GM19452 (cell line): ENCODE measurements around the gene FOXA3.
A peak's percentile ranks its signal among the peaks of the same experiment; 100 is the strongest.
"Not testable (repeated sequence)": the region's sequence is repeated elsewhere in the genome, so short reads cannot be mapped to it uniquely, and the experiment has no call there.

ENCODE experiments used
- ATAC-seq: cut with Tn5 transposase; IDR thresholded peaks from one replicate; pipeline ENCODE4 v1.9.1; 2021; ENCODE audit not compliant: unreplicated experiment

The FOXA3 gene

DNA sequence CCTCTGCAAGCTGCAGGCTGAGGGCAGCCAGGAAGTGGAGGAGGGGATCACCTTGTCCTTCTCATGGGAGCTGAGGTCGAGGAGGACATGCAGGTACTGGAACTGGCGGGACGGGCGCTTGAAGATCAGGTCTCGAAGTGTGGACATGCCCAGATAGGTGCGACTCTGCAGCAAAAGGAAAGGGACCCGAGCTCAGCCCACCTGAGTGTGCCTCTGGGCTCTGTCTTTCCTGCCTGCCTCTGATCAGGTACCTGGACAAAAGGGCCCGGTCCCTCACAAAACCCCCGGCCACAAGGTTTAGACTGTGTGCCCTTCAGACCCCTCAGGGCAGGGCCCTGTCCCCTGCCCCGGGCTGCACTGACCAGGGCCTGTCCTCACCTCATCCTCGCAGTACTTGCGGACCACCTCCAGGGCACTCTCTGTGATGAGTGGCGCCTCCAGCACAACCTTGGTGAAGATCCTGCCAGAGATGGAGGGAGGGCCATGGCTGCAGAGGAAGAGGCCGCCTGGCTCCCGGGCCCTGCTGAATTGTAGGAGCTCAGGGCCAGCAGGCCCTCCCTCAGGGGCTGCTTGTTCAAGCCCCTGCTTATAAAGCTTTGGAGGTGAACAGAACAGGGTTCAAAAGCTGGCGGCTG lies 36.5 kb upstream of the FOXA3 start:
- no peak for ATAC-seq

- no peak for ATAC-seq
Observed at GRCh38 chr19:45828523-45828922, 35.6 kb upstream of the FOXA3 start.

DNA sequence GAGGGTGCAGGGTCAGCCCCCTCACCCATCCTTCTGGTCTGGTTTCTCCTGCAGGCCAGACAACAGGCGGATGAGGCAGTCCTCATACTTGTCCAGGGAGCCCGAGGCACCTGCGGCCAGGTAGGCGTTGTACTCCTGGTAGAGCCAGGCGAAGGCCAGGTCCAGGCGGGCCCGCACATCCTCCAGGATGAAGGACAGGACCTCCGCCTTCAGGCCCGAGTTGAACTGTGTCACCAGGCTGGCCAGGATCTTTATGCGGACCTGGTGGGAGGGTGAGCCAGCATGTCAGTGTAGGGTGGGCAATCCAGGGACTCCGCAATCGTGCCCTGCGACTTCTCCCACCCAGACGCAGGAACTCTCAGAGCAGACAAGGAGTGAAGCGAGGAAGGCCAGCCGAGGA lies 35.2 kb upstream of the FOXA3 start:
- no peak for ATAC-seq

GRCh38 chr19:45834970-45835369 lies 29.2 kb upstream of the FOXA3 start:
- no peak for ATAC-seq

DNA sequence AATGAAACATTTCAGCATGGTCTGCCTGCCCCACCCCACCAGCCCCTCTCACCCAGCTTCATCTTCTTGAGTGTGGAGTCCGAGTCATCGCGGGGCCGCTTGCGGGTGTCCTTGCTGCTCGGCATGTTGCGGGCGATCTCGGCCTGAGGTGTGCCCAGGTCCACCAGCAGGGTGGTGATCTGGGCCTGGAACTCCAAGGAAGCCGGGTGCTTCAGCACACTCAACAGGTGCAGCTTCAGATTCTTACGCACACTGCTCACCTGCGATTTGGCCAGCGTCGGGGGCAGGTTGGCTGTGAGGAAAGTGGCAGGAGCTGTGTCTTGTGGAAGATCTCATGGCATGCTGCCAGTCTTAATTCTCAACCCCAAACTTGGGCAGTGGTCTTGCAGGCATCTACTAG lies 21.9 kb upstream of the FOXA3 start:
- no peak for ATAC-seq

- no peak for ATAC-seq
Observed at GRCh38 chr19:45847663-45848062, 16.5 kb upstream of the FOXA3 start.

DNA sequence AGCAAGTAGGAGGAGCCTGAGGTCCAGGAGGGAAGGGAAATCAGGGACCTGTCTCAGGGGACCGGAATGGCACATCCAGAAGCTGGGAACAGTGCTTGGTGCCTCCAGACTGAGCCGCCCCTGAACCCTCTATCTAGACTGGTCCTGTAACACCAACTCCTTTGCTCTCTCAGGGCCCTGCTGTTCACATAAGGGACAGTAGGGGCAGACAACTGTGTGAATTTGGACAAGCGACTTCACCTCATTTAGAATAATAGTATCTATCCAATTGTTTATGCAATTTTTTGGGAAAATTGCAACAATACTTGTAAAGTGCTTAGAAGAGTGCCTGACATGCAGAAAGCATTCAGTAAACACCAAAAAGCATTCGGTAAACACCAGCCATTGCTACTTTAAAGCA lies 15.2 kb upstream of the FOXA3 start:
- no peak for ATAC-seq

- no peak for ATAC-seq
Observed at GRCh38 chr19:45852145-45852750, 11.9 kb upstream of the FOXA3 start.

DNA sequence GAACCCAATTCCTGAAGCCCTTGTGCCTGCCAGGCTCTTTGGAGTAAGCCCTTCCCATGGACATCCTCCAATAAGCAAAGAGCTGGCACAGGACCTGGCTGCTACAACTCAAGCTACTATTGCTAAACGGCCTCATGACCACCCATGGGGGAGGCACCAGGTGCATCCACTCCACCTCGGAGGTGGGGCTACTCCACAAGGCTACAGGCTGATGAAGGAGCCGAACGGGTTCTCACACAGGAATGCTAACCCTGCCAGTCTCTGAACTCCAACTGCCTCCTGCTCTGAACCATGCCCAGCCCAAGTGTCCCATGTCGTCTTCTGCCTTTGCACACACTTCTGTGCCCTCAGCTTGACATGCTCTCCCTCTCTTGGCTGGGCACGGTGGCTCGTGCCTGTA lies 11.1 kb upstream of the FOXA3 start:
- ATAC-seq, result no peak

- no peak for ATAC-seq
Observed at GRCh38 chr19:45854167-45854778, 9.9 kb upstream of the FOXA3 start.

DNA sequence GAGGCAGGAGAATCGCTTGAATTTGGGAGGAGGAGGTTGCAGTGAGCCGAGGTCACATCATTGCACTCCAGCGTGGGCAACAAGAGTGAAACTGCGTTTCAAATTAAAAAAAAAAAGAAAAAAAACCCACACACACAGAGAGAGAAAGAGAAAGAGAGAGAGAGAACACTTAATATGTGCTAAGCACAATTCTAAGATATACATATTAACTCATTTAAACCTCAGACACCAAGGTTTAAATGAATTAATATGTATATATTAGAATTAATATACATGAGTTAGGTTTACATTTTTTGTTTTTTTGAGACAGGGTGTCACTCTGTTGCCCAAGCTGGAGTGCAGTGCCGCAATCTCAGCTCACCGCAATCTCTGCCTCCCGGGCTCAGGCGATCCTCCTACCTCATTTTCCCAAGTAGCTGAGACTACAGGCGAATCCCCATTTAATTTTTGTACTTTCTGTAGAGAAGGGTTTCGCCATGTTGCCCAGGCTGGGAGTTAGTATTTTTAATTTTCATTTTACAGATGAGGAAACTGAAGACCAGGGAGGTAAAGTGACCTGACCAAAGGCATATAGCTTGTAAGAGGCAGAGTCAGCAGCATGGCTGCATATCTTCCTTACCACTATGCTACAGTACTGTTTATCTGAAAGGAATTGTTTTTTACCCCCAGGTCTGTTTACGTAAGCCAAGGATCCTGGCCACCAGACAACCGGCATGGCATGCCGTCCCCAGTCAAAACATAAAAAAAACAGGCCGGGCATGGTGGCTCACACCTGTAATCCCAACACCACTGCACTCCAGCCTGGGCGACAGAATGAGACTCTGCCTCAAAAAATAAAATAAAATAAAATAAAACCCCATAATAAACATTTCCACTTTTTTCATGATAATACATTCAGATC lies 3.5 kb upstream of the FOXA3 start:
- ATAC-seq, result no peak

GRCh38 chr19:45862271-45862563 lies 1.9 kb upstream of the FOXA3 start:
- ATAC-seq, result no peak

DNA sequence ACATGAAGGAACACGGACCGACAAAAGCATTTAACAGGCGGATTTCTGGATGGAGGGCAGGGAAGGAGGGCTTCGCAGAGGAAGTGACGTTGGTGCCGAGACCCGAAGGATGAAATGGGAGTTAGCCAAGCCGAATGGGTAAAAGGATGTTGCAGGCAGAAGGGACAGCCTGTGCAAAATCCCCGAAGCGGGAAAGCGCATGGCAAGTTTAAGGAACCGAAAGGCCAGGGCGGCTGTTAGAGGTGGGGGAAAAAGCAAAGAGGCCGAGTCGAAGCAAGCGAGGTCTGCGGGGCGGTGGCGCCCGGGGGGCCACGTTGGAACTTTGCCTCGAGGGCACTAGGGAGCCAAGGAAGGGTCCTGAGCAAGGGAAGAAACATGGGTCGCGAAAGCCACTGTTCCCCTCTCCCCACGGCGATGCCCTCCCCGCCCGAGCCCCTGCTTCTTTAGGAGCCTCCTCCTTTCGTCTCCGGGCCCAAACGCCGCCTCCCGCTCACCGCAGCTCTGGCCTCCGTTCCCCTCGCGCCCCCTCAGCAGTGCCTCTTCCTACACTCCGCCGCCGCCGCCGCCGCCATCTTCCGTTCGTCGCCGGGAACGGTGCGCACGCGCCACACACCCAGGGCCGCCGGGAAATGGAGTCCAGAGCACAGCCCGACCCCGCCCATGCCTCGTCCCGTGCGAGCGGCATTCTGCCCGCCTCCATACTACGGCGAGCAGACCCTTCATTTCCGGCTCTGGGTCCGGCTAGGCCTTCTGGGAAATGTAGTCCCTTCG lies 1.4 kb upstream of the FOXA3 start, which contains the start of gene SYMPK:
Gene SYMPK, minus strand, starts transcription at position 584 of the 771 bp plus-strand sequence. CDS start 8,652 bp downstream, outside the sequence.
- peak; percentile 85 for ATAC-seq

DNA sequence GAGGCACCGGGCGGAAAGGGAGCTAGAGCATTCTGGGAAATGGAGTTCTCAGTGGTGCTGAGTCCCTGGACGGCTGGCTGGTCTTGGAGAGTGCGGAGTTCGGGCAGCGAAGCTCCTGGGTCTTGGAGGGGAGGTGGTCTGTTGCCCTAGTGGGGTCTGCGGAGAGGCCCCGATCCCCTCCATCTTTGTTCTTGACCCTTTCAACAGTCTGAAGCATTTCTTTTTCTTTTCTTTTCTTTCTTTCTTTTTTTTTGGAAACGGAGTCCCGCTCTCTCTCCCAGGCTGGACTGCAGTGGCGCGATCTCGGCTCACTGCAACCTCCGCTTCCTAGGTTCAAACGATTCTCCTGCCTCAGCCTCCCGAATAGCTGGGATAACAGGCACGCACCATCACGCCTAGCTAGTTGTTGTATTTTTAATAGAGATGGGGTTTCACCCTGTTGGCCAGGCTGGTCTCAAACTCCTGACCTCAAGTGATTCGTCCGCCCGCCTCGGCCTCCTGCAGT lies 739 bp upstream of the FOXA3 start:
- ATAC-seq, result no peak

- ATAC-seq, result no peak
Observed at GRCh38 chr19:45864629-45865082, 530 bp downstream of the FOXA3 start.

DNA sequence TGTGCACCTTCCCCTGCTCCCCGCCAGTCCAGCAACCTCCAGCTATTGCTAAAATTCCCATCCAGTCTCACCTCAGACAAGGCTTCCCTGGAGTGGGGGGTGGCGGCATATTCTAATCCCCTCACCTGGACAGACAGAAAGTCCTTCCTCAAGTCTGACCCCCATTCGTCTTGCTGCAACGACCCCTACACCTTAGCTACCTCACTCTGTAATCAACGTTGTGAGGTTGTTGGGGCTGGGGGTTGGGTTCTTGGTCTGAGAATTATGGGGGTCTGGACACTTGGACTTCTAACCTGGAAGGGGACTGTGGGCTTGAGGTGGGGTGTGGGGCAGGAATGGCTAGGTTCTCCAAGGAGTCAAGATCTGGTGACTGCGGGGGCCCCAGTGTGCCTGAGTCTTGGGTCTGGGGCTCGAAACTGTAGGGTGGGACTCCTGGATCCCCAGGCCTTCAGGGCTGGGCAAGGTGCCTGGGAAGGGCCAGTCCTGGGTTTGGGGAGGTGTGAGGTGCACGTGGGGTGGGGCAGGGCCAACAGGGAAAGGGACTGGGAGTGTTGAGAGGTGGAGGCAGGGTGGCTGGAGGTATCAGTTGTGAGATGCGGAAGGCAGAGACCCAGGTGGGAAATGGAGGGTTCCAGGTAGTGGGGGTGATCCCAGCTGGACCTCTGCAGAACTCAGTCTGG lies 1.3 kb downstream of the FOXA3 start:
- no peak for ATAC-seq

DNA sequence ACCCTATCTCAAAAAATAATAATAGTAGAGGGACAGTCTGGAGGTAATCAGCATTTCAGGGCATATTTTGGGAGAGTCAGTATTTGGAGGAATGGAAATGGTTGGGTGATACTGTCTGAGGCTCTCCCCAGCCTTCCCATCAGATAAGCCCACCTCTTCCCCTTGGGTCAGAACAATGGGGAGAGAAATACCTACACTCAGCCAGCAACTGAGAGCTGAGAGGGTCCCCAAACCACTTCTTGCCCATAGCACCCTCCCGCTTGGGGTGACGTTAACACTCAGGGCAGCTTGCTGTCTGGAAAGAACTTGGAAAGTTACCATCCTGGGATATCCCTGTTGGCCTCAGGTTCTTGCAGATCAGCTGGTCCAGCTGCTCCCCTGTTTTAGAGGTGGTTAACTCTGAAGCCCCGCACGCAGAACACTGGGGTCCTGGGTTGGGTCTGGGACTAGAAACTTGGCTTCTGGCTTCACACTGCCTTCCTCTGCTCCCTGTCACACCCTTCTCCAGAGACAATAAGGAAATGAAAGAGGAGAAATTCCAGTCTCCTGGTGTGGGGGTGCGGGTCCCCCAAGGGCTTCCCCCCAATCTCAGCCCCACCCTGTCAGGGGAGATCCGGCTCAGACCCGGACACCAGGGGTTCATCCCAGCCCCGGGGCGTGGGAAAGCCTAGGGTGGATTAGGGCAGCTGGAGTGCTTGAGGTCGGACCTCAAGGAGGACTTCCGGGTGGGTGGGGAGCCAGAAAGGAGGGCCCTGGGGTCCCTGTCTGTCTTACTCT lies 2.5 kb downstream of the FOXA3 start:
- ATAC-seq, result no peak

- not testable (repeated sequence) for ATAC-seq
Observed at GRCh38 chr19:45867241-45867640, 3.1 kb downstream of the FOXA3 start.

DNA sequence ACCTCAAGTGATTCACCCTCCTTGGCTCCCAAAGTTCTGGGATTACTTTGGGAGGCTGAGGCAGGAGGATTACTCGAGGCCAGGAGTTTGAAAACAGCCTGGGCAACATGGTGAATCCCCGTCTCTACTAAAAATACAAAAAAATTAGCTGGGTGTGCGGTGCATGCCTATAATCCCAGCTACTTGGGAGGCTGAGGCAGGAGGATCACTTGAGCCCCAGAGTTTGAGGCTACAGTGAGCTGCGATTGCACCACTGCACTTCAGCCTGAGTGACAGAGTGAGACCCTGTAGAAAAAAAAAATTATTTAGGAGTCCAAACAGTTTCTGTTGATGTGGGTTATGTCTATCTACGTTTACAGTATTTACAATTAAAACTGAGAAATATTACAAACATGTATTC lies 6.7 kb downstream of the FOXA3 start:
- no peak for ATAC-seq
